HG03558 (cell line): Measurements from ENCODE around the gene IFFO2.
"Not testable (repeated sequence)": the region's sequence is repeated elsewhere in the genome, so short reads cannot be mapped to it uniquely, and the experiment has no call there.

Experiments
- ATAC-seq: cut with Tn5 transposase; IDR thresholded peaks from one replicate; pipeline ENCODE4 v1.9.1; 2021; ENCODE audit warnings: moderate number of reproducible peaks; ENCODE audit not compliant: unreplicated experiment; ENCODE audit errors: extremely low read depth

The IFFO2 gene

GRCh38 chr1:18901952-18902522 lies 54.4 kb downstream of the IFFO2 start:
- ATAC-seq: no peak

- no peak for ATAC-seq
Measured at GRCh38 chr1:18901147-18901951, 55.1 kb downstream of the IFFO2 start.

GRCh38 chr1:18900303-18900841 lies 56.1 kb downstream of the IFFO2 start:
- no peak for ATAC-seq

- ATAC-seq: no peak
Measured at GRCh38 chr1:18899363-18900049, 57.0 kb downstream of the IFFO2 start.

- ATAC-seq: no peak
Measured at GRCh38 chr1:18898567-18898966, 57.9 kb downstream of the IFFO2 start.

- no peak for ATAC-seq
Measured at GRCh38 chr1:18895317-18895716, 61.2 kb downstream of the IFFO2 start.

- no peak for ATAC-seq
Measured at GRCh38 chr1:18893120-18893519, 63.4 kb downstream of the IFFO2 start.

- ATAC-seq: not testable (repeated sequence)
Measured at GRCh38 chr1:18891858-18892257, 64.6 kb downstream of the IFFO2 start.

- ATAC-seq: no peak
Measured at GRCh38 chr1:18891426-18891780, 65.1 kb downstream of the IFFO2 start.

GRCh38 chr1:18890706-18891425 lies 65.6 kb downstream of the IFFO2 start:
- no peak for ATAC-seq

GRCh38 chr1:18886003-18886335 lies 70.5 kb downstream of the IFFO2 start:
- no peak for ATAC-seq

GRCh38 chr1:18885311-18886002 lies 71.0 kb downstream of the IFFO2 start:
- ATAC-seq: no peak

- no peak for ATAC-seq
Measured at GRCh38 chr1:18884727-18885126, 71.7 kb downstream of the IFFO2 start.

GRCh38 chr1:18884419-18884717 lies 72.1 kb downstream of the IFFO2 start:
- ATAC-seq: no peak

GRCh38 chr1:18883636-18884418 lies 72.6 kb downstream of the IFFO2 start:
- no peak for ATAC-seq

- ATAC-seq: no peak
Measured at GRCh38 chr1:18883079-18883478, 73.4 kb downstream of the IFFO2 start.

- ATAC-seq: no peak
Measured at GRCh38 chr1:18882486-18882885, 74.0 kb downstream of the IFFO2 start.

- no peak for ATAC-seq
Measured at GRCh38 chr1:18881642-18882431, 74.6 kb downstream of the IFFO2 start.

- ATAC-seq: no peak
Measured at GRCh38 chr1:18881164-18881563, 75.3 kb downstream of the IFFO2 start.
